Stimulated activated CD4-positive, alpha-beta T cell treated with anti-CD3 and anti-CD28 coated beads, Interleukin-2, amount 100 ng/mL, for 24 hours (primary cell): ENCODE measurements around the gene AHDC1.
"Not testable (repeated sequence)": the region's sequence is repeated elsewhere in the genome, so short reads cannot be mapped to it uniquely, and the experiment has no call there.

Experiments
- DNase-seq, 2 donors: peaks; one replicate each; pipeline ENCODE4 v3.0.0-alpha.2; 2020

AHDC1 gene

GRCh38 chr1:27548858-27549719, 54.9 kb downstream of the AHDC1 start:
- DNase-seq = no peak

GRCh38 chr1:27548136-27548853, 55.6 kb downstream of the AHDC1 start:
- no peak for DNase-seq

- DNase-seq = no peak
Observed at GRCh38 chr1:27547220-27548116, 56.5 kb downstream of the AHDC1 start.

GRCh38 chr1:27545876-27546275, 58.1 kb downstream of the AHDC1 start:
- no peak for DNase-seq

- DNase-seq = no peak
Observed at GRCh38 chr1:27545271-27545670, 58.7 kb downstream of the AHDC1 start.

GRCh38 chr1:27544834-27545233, 59.1 kb downstream of the AHDC1 start:
- no peak for DNase-seq

GRCh38 chr1:27543284-27543683, 60.7 kb downstream of the AHDC1 start:
- DNase-seq = no peak

- peak in 1 of 2 donors; percentile 37 for DNase-seq
Observed at GRCh38 chr1:27542463-27543273, 61.3 kb downstream of the AHDC1 start.

GRCh38 chr1:27539901-27540861, 63.8 kb downstream of the AHDC1 start:
- DNase-seq = no peak

- no peak for DNase-seq
Observed at GRCh38 chr1:27538793-27539192, 65.2 kb downstream of the AHDC1 start.

GRCh38 chr1:27538305-27538676, 65.7 kb downstream of the AHDC1 start:
- DNase-seq = not testable (repeated sequence)

GRCh38 chr1:27536767-27537166, 67.2 kb downstream of the AHDC1 start:
- no peak for DNase-seq

- DNase-seq = no peak
Observed at GRCh38 chr1:27536010-27536757, 67.8 kb downstream of the AHDC1 start.

- no peak for DNase-seq
Observed at GRCh38 chr1:27535386-27535785, 68.6 kb downstream of the AHDC1 start.

- DNase-seq = no peak
Observed at GRCh38 chr1:27531959-27532685, 71.8 kb downstream of the AHDC1 start.

GRCh38 chr1:27530192-27530591, 73.8 kb downstream of the AHDC1 start:
- no peak for DNase-seq

GRCh38 chr1:27529704-27530018, 74.3 kb downstream of the AHDC1 start:
- DNase-seq = no peak

- DNase-seq = no peak
Observed at GRCh38 chr1:27528818-27529703, 74.9 kb downstream of the AHDC1 start.
